HG02623 (cell line): ENCODE results near the gene GTPBP4.
"Not testable (repeated sequence)": the region's sequence is repeated elsewhere in the genome, so short reads cannot be mapped to it uniquely, and the experiment has no call there.

ENCODE experiments used
- ATAC-seq: cut with Tn5 transposase; IDR thresholded peaks from one replicate; pipeline ENCODE4 v1.9.1; 2021; ENCODE audit warnings: moderate library complexity; ENCODE audit not compliant: unreplicated experiment

GTPBP4 gene

GRCh38 chr10:988667-989545, 672 bp downstream of the GTPBP4 start:
- ATAC-seq = no peak

- ATAC-seq = no peak
Observed at GRCh38 chr10:990808-991207, 2.6 kb downstream of the GTPBP4 start.

- no peak for ATAC-seq
Observed at GRCh38 chr10:992467-992866, 4.2 kb downstream of the GTPBP4 start.

GRCh38 chr10:992871-993270, 4.6 kb downstream of the GTPBP4 start:
- no peak for ATAC-seq

- ATAC-seq = no peak
Observed at GRCh38 chr10:994836-995558, 6.8 kb downstream of the GTPBP4 start.

GRCh38 chr10:995559-995926, 7.3 kb downstream of the GTPBP4 start:
- no peak for ATAC-seq

GRCh38 chr10:996031-996430, 7.8 kb downstream of the GTPBP4 start:
- ATAC-seq = no peak

- ATAC-seq = no peak
Observed at GRCh38 chr10:997266-998022, 9.2 kb downstream of the GTPBP4 start.

- ATAC-seq = no peak
Observed at GRCh38 chr10:1002425-1003006, 14.3 kb downstream of the GTPBP4 start.

- no peak for ATAC-seq
Observed at GRCh38 chr10:1003884-1004670, 15.8 kb downstream of the GTPBP4 start.

- ATAC-seq = no peak
Observed at GRCh38 chr10:1006573-1006972, 18.3 kb downstream of the GTPBP4 start.

- ATAC-seq = no peak
Observed at GRCh38 chr10:1007583-1007982, 19.3 kb downstream of the GTPBP4 start.

GRCh38 chr10:1009071-1009494, 20.8 kb downstream of the GTPBP4 start:
- no peak for ATAC-seq

GRCh38 chr10:1009947-1010346, 21.7 kb downstream of the GTPBP4 start:
- ATAC-seq = not testable (repeated sequence)

GRCh38 chr10:1010703-1011102, 22.5 kb downstream of the GTPBP4 start:
- no peak for ATAC-seq

- ATAC-seq = no peak
Observed at GRCh38 chr10:1011696-1012095, 23.5 kb downstream of the GTPBP4 start.

GRCh38 chr10:1015688-1016087, 27.5 kb downstream of the GTPBP4 start:
- no peak for ATAC-seq

- no peak for ATAC-seq
Observed at GRCh38 chr10:1019362-1019761, 31.1 kb downstream of the GTPBP4 start.

- ATAC-seq = no peak
Observed at GRCh38 chr10:1020460-1020859, 32.2 kb downstream of the GTPBP4 start.

GRCh38 chr10:1020958-1021357, 32.7 kb downstream of the GTPBP4 start:
- ATAC-seq = no peak
